HG03354 (cell line): ENCODE measurements around the gene ZBTB1.

Experiments used
- ATAC-seq: cut with Tn5 transposase; IDR thresholded peaks from one replicate; pipeline ENCODE4 v1.9.1; 2021; ENCODE audit warnings: mild to moderate bottlenecking; ENCODE audit not compliant: unreplicated experiment, poor library complexity, severe bottlenecking

The ZBTB1 gene

GRCh38 chr14:64518229-64518628 lies 13.7 kb downstream of the ZBTB1 start:
- no peak for ATAC-seq

GRCh38 chr14:64520699-64521098 lies 16.1 kb downstream of the ZBTB1 start:
- no peak for ATAC-seq

GRCh38 chr14:64522591-64523355 lies 18.2 kb downstream of the ZBTB1 start:
- no peak for ATAC-seq

- no peak for ATAC-seq
These were observed 20.8 kb downstream of the ZBTB1 start for GRCh38 chr14:64525354-64525753.

- ATAC-seq = no peak
These were observed 27.0 kb downstream of the ZBTB1 start for GRCh38 chr14:64531567-64531966.

GRCh38 chr14:64536488-64537245 lies 32.1 kb downstream of the ZBTB1 start:
- no peak for ATAC-seq

- peak; percentile 96 for ATAC-seq
These were observed 35.9 kb downstream of the ZBTB1 start, which contains the start of gene HSPA2 for GRCh38 chr14:64540208-64541202. TSS of gene HSPA2 (plus strand) at chr14:64540741. CDS start at chr14:64540850, 109 bp downstream.

GRCh38 chr14:64541261-64541971 lies 36.8 kb downstream of the ZBTB1 start:
- no peak for ATAC-seq

GRCh38 chr14:64541972-64542835 lies 37.6 kb downstream of the ZBTB1 start:
- ATAC-seq = no peak

- ATAC-seq = no peak
These were observed 38.2 kb downstream of the ZBTB1 start for GRCh38 chr14:64542836-64543201.

- no peak for ATAC-seq
These were observed 40.2 kb downstream of the ZBTB1 start for GRCh38 chr14:64544607-64545312.

- ATAC-seq = no peak
These were observed 44.4 kb downstream of the ZBTB1 start for GRCh38 chr14:64549016-64549415.

- peak; percentile 43 for ATAC-seq
These were observed 45.4 kb downstream of the ZBTB1 start, which contains the start of gene PPP1R36 for GRCh38 chr14:64549791-64550620. TSS of gene PPP1R36 (plus strand) at chr14:64549961. CDS start at chr14:64549998, 37 bp downstream.

GRCh38 chr14:64550621-64551333 lies 46.2 kb downstream of the ZBTB1 start:
- ATAC-seq = no peak

GRCh38 chr14:64554556-64554955 lies 50.0 kb downstream of the ZBTB1 start:
- ATAC-seq = no peak

- no peak for ATAC-seq
These were observed 52.0 kb downstream of the ZBTB1 start for GRCh38 chr14:64556526-64556925.
